ENCODE measurements around the gene ZNF385C.

ZNF385C gene

DNA sequence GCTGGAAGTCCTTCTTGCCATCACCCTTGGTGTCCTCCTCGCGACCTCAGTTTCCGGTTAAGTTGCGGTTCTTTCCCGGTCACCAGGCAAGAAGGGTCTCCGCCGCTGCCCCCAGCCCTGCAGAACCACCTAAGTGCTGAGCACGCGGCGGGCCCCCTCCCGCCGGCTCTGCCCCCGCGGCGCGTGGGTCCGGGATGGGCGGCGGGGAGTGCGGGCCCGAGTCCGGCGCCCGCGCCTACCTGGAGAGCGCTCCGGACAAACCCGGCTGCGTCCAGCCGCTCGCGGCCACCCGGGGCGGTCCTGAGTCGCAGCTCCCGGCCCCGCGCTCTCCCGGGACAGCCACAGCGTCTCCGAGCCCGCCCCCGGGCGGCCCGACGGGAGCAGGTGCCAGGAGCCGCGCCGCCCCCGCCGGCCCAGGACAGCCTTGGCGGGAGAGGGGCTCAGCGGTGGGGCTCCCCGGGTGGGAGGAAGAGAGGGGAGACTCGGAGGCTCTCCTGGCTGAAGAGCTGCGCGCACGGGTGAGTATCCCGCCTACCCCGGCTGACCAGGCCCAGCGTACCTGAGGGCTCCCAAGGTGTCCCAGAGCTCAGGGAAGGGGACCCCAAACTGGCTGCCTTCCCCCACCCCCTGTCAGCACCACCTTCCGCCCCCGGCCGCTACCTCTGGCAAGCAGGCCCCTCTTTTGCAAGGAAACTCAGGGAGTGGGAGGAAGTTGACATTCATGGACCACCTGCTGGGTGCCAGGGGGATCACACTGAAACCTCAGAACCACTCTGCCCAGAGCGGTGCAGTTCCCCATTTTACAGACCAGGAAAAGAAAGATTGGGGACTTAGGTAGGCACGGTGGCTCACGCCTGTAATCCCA, 25.7 kb downstream of the ZNF385C start:
- no peak for DNase-seq

DNA sequence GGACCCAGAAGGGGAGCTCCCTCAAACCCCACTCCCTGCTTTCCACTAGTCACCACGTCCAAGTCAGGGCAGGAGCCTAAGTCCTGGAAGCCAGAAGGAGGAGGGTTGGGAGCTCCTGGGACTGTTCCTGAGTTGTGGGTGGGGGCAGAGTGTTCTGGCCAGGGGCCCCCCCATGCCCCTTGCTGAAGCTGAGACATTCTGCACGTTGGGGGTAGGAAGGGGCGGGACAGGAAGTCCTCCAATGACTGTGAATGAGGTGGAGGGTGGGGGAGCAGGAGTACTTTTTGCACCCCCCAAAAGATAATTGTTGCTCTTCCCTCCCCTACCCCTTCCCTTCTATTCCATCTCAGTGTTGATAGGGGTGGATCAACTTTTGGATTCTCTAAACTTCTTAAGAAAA, 26.5 kb downstream of the ZNF385C start:
- no peak for DNase-seq

DNA sequence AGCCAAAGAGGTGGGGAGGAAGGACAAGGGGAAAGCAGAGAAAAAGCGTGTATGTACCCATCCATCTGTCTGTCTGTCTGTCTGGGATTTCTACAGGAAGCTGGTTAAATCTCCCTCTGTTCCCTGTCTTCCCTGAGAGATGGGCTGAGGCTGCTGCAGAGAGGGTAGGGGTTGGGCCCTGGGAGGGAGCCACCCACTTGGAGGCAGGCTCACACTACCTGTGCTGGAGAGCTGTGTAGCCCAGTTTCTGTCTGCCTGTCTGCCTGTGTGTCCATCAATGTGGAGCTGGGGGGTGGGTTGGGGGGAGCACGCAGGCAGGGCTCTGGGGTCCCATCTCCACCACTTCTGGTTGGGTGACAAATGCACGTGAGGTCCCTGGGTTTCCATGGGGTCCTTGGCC, 29.3 kb downstream of the ZNF385C start:
- DNase-seq: no peak

DNA sequence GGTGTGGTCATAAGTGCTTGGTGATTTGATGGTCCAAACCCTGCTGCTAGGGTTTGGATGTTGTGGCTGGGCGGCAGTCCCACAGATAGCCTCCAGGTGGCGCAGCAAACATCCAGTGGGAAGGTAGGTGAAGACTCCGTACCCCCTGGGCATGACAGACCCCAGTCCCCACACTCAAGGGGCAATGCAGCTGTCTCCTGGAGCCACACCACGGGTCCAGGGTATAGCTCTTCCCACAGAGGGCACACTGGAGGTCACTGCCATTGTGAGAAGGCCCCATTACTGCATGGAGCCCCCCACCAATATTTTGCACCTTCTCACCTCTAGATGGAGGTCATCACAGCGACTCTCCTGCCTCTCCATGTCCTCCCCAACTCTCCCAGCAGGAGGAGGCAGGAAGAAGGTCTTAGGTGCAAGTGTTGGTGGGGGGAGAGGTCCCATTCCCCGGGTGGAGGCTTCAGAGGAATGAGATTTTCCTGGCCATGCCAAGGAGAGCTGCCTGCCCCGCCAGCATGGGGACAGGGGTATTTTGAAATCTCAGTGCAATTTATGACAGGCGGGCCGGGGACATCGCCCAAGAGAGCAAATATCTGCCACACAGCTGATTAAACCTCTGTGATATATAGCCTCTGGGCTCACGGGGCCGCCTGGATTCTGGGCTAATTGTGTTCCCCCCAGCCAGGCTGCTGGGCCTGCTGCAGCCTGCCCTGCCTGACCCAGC, 30.7 kb downstream of the ZNF385C start:
- peak; percentile 74 for DNase-seq

DNA sequence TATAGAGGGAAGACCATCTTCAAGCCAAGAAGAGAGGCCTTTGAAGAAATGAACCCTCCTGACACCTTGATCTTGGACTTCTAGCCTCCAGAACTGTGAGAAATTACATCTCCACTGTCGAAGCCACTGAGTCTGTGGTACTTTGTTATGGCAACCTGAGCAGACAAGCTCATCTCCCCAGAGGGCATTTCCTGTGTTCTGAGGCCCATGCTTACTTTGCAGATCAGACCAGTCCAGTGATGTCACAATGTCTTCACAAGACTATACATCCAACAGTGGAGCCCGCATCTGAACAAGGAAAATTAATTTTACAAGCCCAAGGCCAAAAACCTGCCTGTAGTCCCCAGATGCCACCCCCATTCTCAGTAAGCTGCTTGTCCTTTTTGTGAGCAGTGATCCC, 33.1 kb downstream of the ZNF385C start:
- no peak for DNase-seq

DNA sequence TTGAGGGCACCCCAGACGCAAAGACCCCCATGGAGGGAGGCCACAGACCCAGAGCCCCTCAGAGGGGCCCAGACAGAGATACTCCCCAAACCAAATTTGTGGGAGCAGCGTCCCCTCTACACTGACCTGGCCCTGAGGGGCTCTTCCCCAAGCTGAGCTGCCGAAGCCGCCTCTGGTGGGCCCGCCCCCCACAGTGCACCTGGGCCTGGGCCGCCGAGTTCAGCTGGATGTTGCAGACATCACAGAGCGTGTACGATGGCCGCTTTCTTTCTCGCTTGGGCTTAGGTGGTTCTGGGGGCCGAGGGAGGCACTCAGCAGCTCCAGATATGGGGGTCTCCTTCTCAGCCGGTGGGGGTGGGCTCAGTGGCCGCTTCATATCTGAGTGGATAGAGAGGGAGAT, 35.6 kb downstream of the ZNF385C start:
- no peak for DNase-seq

DNA sequence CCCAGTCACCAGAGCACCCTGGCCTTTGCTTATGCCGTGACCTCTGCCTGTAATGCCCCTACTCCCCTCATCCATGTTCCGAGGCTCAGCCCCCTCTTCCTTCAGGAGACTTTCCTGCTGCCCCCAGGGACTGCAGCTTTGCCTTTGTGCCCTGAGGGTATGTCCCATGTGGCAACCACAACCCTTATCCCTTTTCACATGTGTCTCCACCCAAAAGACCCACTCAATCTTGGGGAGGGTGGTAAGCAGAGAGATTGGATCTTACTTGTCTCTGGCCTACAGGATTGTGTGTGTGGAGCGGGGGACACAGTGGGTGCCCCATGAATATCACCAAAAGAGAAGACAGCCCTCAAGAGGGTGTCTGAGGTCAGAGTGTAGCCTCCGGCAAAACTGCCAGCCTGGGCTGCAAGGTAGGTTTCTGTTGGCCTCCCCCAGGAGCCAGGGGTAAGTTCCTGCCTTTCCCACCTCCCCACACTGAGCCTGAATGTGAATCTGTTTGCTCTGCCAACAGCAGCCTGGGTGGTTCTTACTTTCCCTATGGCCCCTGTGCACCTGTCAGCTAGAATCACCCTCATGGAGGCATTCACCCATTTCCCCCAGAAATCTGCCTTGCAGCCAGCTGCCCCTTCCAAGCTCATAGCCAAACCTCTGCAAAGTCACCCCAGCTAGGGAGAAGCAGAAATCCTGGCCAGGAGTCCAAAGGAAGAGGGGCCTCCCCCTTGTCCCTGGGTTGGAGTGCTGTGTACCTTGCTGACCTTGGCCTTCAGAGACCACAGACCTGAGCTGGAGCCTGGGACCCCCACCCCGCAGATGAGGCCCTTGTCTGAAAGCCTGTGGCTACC, 36.4 kb downstream of the ZNF385C start:
- DNase-seq: no peak

DNA sequence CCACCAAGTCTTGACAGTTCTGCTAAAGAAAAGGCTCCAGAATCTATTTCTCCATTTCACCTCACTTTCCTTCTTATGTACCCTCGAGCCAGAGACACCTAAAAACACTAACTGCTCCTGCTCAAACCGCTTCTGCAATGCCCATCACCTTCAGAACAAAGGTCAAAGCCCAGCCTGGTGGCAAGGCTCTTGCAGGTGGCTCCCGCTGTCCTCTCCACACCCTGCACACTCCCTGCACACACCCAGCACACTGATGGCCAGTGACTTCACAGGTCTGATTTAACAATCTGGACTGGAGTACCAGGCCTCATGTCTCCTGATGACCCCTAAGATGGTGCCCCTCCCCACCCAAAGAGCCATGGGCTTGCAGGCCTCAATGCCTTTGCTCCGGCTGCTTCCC, 38.0 kb downstream of the ZNF385C start:
- no peak for DNase-seq

DNA sequence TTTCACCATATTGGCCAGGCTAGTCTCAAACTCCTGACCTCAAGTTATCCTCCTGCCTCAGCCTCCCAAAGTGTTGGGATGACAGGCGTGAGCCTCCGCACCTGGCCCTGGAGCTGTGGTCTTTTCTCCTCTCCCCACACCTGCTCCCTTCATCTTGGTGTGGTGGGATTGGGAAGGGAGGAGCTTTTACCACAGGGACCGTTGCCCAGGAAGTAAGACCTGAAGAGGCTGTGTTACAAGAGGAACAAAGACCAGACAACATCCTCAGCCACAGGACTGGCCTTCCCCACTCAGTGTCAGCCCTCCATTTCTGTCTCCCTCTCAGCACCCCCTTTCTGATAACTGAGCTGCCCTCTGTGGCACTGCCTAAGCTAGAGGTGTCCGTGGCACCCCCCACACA, 38.5 kb downstream of the ZNF385C start:
- DNase-seq: no peak

DNA sequence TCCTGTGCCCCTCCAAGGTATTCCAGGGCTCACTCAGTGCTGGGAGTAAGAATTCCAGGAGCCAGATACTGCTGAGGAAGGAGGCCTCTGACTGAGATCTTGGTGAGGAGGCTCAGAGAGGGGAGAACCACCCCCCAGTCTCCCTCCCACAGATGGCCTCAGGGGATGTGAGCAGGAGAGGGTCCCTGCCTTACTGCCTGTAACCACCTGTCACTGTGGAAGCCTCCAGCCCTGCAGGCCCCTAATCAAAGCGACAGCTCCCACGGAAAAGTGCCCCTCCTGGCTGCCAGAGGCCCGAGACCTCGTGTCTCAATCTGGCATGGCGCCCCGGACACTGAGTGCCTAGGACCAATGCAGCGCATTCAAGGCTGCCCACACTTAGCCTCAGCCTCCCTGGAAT, 40.2 kb downstream of the ZNF385C start:
- DNase-seq: no peak

DNA sequence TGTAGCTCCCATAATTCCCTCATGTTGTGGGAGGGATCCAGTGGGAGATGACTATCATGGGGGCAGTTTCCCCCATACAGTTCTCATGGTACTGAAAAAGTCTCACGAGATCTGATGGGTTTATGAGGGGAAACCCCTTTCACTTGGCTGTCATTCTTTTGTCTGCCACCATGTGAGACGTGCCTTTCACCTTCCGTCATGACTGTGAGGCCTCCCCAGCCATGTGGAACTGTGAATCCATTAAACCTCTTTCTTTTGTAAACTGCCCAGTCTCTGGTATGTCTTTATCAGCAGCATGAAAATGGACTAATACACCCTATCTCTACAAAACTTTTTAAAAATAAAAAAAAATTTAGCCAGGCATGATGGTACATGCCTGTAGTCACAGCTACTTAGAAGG, 41.6 kb downstream of the ZNF385C start:
- DNase-seq: no peak

DNA sequence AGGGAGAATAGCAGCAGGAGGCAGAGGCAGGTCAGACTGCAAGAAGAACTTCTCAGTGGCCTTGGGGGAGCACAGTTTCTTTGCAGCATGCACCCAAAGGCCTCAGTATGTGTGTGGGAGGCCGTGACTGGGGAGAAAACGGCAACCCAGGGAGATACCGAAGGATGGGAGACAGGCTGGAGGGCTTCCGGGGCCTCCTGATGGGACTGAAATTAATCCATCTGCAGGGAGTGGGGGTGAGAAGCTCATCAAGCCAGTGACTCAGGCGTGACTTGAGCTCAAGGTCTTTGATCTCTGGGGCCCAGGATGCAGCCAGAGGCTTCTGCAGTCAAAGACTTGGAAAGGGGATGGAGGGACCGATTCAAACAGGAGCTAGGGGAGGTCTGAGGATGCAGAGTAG, 42.8 kb downstream of the ZNF385C start:
- DNase-seq: no peak

DNA sequence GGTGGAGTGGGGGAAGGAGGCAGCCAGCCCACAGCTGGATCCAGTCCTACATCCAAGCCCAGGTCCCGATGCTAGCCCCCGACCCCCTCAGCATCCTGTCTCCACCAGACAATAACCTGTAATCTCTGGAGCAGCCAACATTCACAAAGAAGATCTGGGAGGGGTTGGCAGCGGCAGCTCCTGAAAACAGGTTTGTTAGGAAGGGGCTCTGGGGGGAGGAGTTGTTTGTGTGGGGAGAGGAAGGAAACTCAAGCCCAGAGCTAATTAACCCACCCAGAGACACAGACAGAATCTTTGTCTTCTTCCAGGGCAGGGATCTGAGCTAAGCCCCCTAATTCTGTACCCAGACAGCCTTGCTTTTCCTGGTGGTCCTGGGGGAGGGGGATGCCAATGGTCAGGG, 43.2 kb downstream of the ZNF385C start:
- no peak for DNase-seq

DNA sequence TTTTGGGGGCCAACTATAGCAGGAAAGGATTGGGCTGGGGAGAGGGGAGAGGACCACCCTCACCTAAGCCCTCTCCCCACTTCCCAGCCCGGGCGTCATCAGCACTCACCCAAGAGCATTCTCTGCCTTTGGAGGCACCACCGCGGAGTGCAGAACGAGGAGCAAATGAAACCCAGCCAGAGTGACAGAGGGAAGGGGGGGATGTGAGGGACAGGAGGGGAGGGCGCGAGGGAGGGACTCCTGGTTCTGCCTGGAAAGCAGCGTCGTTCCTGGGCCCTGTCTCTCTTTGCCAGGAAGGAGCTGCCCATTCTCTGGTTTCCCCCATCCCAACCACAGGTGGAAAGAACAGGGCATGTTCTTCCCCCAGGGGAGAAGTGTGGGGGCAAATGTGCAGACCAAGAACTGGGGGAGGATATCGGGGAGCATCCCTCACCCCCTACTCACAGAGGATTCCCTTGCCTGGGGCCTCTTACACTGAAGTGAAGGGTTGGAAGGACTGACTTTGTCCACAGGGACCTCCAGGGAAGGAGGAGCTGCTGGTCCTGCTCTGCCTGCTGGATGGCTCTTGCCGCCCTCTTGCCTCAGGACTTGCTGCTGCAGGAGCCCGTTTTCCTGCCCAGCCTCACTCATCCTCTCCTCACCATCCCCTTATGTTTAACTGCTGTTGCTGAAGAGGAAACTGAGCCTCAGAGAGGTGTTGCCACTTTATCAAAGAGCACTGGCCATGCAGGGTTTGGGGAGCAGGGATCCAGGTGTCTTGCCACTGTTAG, 44.4 kb downstream of the ZNF385C start:
- DNase-seq: no peak

DNA sequence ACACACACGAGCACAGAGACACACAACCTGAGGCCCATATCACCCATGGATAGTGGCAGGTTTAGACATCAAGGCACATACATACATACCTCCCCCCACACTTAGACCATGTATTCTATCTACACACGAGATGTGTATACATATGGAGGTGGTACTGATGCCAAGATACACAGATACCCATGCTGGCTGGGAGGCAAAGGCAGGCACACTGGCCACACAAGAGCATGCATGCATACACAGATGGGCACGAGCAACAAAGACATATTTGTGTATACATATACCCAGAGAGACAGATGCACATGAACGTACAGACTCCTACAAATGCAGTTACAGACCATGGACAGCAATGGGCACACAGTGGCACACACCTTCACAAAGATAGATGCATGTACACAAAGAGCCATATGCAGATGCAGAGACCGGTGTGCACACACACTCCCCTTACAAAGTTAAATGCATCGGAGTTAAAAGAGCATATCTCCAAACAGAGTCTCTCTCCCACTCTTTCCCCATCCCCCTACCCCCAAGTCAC, 45.9 kb downstream of the ZNF385C start:
- no peak for DNase-seq

DNA sequence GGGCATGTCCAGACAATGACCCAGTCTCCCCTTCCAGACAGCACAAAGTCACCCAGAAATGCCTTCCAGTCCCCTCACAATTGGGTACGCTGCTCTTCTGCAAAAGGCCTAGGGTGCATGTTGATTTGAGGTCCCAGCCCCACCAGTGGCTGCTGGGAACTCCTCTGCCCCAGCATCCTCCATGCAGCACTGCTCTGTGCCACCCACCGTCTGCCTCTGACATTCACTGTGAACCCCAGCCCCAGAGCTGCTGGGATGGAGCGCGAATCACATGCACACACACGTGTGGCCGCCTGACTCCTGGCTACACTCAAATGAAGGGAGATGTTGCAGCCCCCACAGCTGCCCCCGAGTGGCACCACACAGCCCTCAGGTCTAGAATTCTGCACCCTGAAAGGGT, 46.6 kb downstream of the ZNF385C start:
- no peak for DNase-seq

DNA sequence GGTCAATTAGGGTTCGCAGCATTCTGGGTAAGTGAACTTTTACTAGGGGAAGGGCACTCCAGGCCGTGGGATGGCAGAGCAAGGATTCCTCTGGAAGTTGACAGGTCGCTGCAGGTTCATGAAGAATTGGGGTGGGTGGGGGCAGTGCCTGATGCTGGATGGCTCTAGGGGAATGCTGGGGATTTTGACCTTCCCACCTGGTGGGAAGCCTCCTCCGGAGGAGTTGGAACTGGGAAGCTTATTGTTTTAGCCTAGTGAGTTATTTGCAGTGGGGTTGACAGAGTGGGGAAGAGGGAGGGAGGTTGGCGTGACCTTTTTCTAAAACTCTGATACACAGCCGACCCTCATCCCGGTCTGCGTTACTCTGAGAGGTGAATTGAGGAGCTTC, 47.3 kb downstream of the ZNF385C start:
- no peak for DNase-seq

DNA sequence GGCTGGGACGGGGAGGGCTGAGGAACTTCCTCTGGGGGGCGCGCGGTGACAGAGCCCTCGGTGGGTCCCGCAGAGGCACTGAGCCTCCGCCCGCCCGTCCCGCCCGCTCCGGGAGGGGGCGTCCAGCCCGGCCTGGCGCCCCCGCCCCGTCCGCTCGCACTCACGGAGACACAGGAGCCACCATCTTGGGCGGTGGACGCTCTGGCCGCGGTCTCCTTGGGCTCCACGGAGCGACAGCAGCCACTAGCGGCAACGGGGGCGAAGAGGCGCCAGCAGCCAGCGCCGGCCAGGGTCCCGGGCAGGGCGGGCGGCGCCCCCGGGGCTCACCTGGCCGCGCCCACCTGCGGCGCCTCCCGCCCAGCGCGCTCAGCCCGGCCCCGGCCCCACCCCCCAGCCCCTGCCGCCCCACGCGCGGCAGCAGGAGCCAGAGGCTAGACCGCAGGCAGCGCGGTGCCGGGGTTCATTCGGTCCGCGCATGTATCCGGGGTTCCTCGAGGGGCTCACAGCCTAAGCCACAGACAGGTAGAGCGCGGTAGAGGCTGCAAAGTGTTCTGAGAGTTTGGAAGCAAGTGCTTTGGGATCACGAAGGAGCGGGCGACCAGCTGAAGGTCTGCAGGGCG, 47.8 kb downstream of the ZNF385C start, which contains the start of gene C17orf113:
Gene C17orf113, minus strand, starts transcription at position 209 of the 620 bp plus-strand sequence. CDS start 7,225 bp downstream, outside the sequence.
- DNase-seq: peak; percentile 23

DNA sequence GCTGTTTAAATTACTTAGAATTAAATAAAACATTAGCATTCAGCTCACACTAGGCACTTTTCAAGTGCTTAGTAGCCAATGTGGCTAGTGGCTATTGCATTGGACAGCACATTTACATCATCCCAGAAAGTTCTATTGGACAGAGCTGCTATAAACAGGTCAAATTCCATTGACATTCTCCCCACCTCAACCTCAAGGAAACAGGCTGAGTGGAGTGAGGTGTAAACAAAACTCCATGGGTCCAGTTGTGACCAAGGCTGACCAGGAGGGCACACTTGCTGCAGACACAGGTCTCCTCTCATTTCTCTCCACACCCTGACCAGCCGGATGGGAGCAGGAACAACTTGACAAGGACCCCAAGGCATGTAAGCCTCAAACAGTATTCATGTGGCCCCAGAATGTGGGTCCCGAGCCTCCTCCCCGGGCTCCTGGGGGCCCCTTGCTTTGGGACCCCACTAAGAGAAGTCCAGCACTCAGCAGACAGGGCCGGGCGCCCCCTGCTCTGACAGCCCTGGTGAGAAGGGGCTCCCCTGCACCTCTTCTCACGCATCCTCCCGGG, 48.4 kb downstream of the ZNF385C start:
- DNase-seq: no peak

DNA sequence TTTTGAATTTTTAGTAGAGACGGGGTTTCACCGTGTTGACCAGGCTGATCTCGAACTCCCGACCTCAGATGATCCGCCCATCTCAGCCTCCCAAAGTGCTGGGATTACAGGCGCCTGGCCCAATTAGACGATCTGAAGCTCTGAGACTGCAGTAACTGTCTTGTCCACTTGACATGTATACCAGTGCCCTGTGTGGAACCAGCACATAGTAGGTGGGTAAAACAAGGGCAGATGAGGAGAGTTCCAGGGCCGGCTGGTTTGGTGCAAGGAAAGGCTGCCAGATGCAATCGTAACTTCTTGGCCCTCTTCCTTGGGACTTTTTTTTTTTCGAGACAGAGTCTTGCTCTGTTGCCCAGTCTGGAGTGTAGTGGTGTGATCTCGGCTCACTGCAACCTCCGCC, 50.9 kb downstream of the ZNF385C start:
- DNase-seq: no peak

DNA sequence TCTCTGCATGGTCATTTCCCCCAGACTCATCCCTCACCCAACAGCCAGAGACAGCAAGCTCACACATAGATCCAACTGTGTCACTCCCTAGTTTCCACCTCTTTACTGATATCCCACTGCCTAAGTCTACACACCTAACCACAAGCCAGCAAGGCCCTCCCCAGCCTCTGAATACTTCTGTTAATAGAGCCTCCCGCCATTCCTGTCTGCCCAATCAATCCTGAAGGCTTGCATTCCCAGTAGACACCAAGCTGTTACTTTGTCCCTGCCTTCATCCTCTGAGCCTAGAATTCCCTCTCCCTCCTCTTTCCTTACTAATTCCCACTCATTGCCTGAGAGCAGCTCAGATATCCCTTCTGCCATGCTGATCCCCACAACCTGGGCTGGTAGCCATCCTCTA, 52.6 kb downstream of the ZNF385C start:
- no peak for DNase-seq
